C4-2B (cell line): ENCODE data around the gene MIA2.

Experiments used
- ZFX ChIP-seq: fragments of 450-650 bp; IDR thresholded peaks from 2 replicates; pipeline ENCODE4 v1.6.1; 2017
- TF ChIP-seq, protein P1 (sequence below): fragments of 450-650 bp; conservative IDR thresholded peaks from 2 replicates; pipeline ENCODE4 v1.5.1; 2017; ENCODE audit warnings: mild to moderate bottlenecking

DNA sequence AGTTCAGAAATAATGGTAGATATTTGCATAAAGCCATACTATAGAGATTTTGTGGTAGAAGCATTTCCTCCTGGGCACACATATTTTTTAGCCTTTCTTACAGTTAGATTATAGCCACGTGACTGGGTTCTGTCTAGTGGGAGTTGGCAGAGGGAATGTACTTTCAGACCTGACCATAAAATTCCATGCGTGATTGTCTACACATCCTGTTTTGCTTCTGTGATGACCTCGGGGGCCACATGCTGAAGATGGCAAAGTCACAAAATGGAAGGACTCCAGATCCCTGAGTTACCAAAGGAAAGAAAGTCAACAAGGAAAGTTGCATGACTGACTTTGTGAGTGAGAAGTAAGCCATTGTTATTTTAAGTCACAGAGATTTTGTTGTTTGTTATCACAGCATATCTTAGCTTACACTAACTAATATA, 14.6 kb upstream of the MIA2 start:
- TF ChIP-seq, protein P1, sequence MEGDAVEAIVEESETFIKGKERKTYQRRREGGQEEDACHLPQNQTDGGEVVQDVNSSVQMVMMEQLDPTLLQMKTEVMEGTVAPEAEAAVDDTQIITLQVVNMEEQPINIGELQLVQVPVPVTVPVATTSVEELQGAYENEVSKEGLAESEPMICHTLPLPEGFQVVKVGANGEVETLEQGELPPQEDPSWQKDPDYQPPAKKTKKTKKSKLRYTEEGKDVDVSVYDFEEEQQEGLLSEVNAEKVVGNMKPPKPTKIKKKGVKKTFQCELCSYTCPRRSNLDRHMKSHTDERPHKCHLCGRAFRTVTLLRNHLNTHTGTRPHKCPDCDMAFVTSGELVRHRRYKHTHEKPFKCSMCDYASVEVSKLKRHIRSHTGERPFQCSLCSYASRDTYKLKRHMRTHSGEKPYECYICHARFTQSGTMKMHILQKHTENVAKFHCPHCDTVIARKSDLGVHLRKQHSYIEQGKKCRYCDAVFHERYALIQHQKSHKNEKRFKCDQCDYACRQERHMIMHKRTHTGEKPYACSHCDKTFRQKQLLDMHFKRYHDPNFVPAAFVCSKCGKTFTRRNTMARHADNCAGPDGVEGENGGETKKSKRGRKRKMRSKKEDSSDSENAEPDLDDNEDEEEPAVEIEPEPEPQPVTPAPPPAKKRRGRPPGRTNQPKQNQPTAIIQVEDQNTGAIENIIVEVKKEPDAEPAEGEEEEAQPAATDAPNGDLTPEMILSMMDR: no peak
- TF ChIP-seq ZFX: no peak
